NT2/D1 (cell line): ENCODE data around the gene LAMC1.

ENCODE experiments used
- SUZ12 ChIP-seq: IDR thresholded peaks from 2 replicates; pipeline ENCODE4 v1.6.1; 2011; ENCODE audit not compliant: insufficient read length, insufficient read depth; ENCODE audit errors: extremely low read depth
- YY1 ChIP-seq: IDR thresholded peaks from 2 replicates; pipeline ENCODE4 v1.6.1; 2011; ENCODE audit not compliant: insufficient read length, insufficient read depth

GRCh38 chr1:183195142-183195574 is 171.9 kb downstream of the LAMC1 start:
- TF ChIP-seq YY1 (no peak), SUZ12 (no peak)
